HCT116 (cell line): ENCODE measurements around the gene RRBP1. TPM values are rescaled to one million over a fixed set of nuclear protein-coding genes. Genes with fewer than 3 reads are reported as not detected.
A peak's percentile ranks its signal among the peaks of the same experiment; 100 is the strongest.

ENCODE experiments used
- ATAC-seq: fragments of 200-7000 bp; cut with Tn5 transposase; 2 replicates; pipeline ENCODE4 v1.9.1; 2020; ENCODE audit warnings: mild to moderate bottlenecking, moderate library complexity
- BruUV-seq: library from RNA; stranded (reverse); fragments of 400-500 nt; replicated peaks from 2 replicates; lab custom pipeline; 2021; lab: Mats Ljungman, UMichigan
- CTCF ChIA-PET: fragments of 300-600 bp; sonication (Branson Sonifier 250); formaldehyde crosslinking; loops from one replicate; lab custom pipeline; 2021; ENCODE audit warnings: antibody characterized with exemption; lab: Charles Lee
- POLR2A ChIA-PET: fragments of 300-600, 350-600 bp; sonication (Branson Sonifier 250); formaldehyde crosslinking; loops from one replicate; lab custom pipeline; 2021; ENCODE audit warnings: antibody characterized with exemption; lab: Charles Lee
- RAD21 ChIA-PET, 2 experiments: fragments of 300-600 bp; sonication (Branson Sonifier 250); formaldehyde crosslinking; loops; one replicate each; lab custom pipeline; 2023; ENCODE audit warnings: low total read pairs in 2 of 2; ENCODE audit not compliant: uncharacterized antibody in 2 of 2, unreplicated experiment in 2 of 2, low non-redundant PET in 1 of 2; lab: Charles Lee
- DNase-seq: peaks from one replicate; pipeline ENCODE4 v3.0.0-alpha.2; 2010; ENCODE audit warnings: low read depth, low spot score
- H2AFZ ChIP-seq: fragments of 200-600 bp; shearing (Covaris generic), sonication (generic); 2 replicates; pipeline ENCODE4 v1.6.1; 2017; ENCODE audit warnings: low read depth, mixed run types, mixed read lengths, antibody characterized with exemption, low read length; ENCODE audit not compliant: poor library complexity, severe bottlenecking
- H3K27ac ChIP-seq: 2 replicates; pipeline ENCODE4 v1.5.1; 2012; ENCODE audit warnings: low read depth, low read length
- H3K27me3 ChIP-seq: fragments of 200-600 bp; sonication (generic); 2 replicates; pipeline ENCODE4 v1.6.1; 2016; ENCODE audit warnings: mixed run types, low read length, mixed read lengths; ENCODE audit not compliant: insufficient read depth
- H3K36me3 ChIP-seq, 2 experiments: fragments of 200-500 bp in 1 of 2; fragments of 200-600 bp in 1 of 2; sonication (Bioruptor generic) in 1 of 2; sonication (generic) in 1 of 2; 2 replicates each; pipeline versions ENCODE4 v1.5.1 to v1.6.1; 2014 to 2016; ENCODE audit warnings: low read length in 2 of 2, inconsistent platforms in 1 of 2, mixed read lengths in 1 of 2, mixed run types in 1 of 2; ENCODE audit not compliant: insufficient read depth in 2 of 2, control insufficient read depth in 1 of 2
- H3K4me1 ChIP-seq, 2 experiments: fragments of 200-600 bp in 1 of 2; sonication (generic) in 1 of 2; 2 replicates each; pipeline versions ENCODE4 v1.5.1 to v1.6.1; 2012 to 2017; ENCODE audit warnings: low read length in 2 of 2, inconsistent platforms in 1 of 2, mild to moderate bottlenecking in 1 of 2, mixed read lengths in 1 of 2, mixed run types in 1 of 2, moderate library complexity in 1 of 2; ENCODE audit not compliant: insufficient read depth in 2 of 2, control insufficient read depth in 1 of 2
- H3K4me2 ChIP-seq: fragments of 200-600 bp; sonication (generic); 2 replicates; pipeline ENCODE4 v1.6.1; 2017; ENCODE audit warnings: mixed run types, low read length, mixed read lengths
- H3K4me3 ChIP-seq, 2 experiments: fragments of 200-600 bp in 1 of 2; sonication (generic) in 1 of 2; replicated peaks in 1 of 2; 2 replicates each; pipeline ENCODE4 v1.5.1; 2011 to 2016; ENCODE audit warnings: low read length in 2 of 2, control low read depth in 1 of 2, low read depth in 1 of 2, mild to moderate bottlenecking in 1 of 2, mixed read lengths in 1 of 2, mixed run types in 1 of 2
- H3K79me2 ChIP-seq: fragments of 200-600 bp; sonication (generic); 2 replicates; pipeline ENCODE4 v1.6.1; 2017; ENCODE audit warnings: mild to moderate bottlenecking, mixed run types, low read length, moderate library complexity, mixed read lengths; ENCODE audit not compliant: insufficient read depth
- H3K9ac ChIP-seq: fragments of 200-600 bp; sonication (generic); 2 replicates; pipeline ENCODE4 v1.6.1; 2016; ENCODE audit warnings: low read length, mixed read lengths
- H3K9me2 ChIP-seq: fragments of 200-600 bp; sonication (generic), shearing (Covaris generic); 2 replicates; pipeline ENCODE4 v1.6.1; 2017; ENCODE audit warnings: mixed run types, mild to moderate bottlenecking, moderate library complexity; ENCODE audit not compliant: insufficient read depth
- H3K9me3 ChIP-seq, 2 experiments: fragments of 200-500 bp in 1 of 2; fragments of 200-600 bp in 1 of 2; sonication (Bioruptor generic) in 1 of 2; sonication (generic) in 1 of 2; 2 replicates each; pipeline ENCODE4 v1.6.1; 2014 to 2017; ENCODE audit warnings: low read length in 2 of 2, mixed read lengths in 2 of 2, inconsistent platforms in 1 of 2, low read depth in 1 of 2, mild to moderate bottlenecking in 1 of 2, mixed run types in 1 of 2, moderate library complexity in 1 of 2; ENCODE audit not compliant: control insufficient read depth in 1 of 2, insufficient read depth in 1 of 2
- H4K20me1 ChIP-seq: fragments of 200-600 bp; sonication (generic), shearing (Covaris generic); 2 replicates; pipeline ENCODE4 v1.6.1; 2017; ENCODE audit warnings: mixed run types, mild to moderate bottlenecking, moderate library complexity; ENCODE audit not compliant: insufficient read depth
- ATF3 ChIP-seq: IDR thresholded peaks from 2 replicates; pipeline ENCODE4 v1.6.1; 2012
- CBX3 ChIP-seq: IDR thresholded peaks from 2 replicates; pipeline ENCODE4 v1.6.1; 2012; ENCODE audit warnings: low read depth
- EGR1 ChIP-seq: IDR thresholded peaks from 2 replicates; pipeline ENCODE4 v1.6.1; 2012; ENCODE audit warnings: low read depth
- ELF1 ChIP-seq: IDR thresholded peaks from 2 replicates; pipeline ENCODE4 v1.6.1; 2012; ENCODE audit warnings: low read depth, borderline replicate concordance
- EZH2 ChIP-seq: fragments of 200-600 bp; sonication (generic); IDR thresholded peaks from 2 replicates; pipeline ENCODE4 v1.6.1; 2017; ENCODE audit warnings: antibody characterized with exemption, mixed run types
- EZH2phosphoT487 ChIP-seq: fragments of 200-600 bp; IDR thresholded peaks from 2 replicates; pipeline ENCODE4 v1.6.1; 2018; ENCODE audit warnings: antibody characterized with exemption, borderline replicate concordance
- FOSL1 ChIP-seq: IDR thresholded peaks from 2 replicates; pipeline ENCODE4 v1.6.1; 2012; ENCODE audit warnings: low read depth
- JUND ChIP-seq: IDR thresholded peaks from 2 replicates; pipeline ENCODE4 v1.6.1; 2012
- POLR2A ChIP-seq: IDR thresholded peaks from 2 replicates; pipeline ENCODE4 v1.7.0; 2011; ENCODE audit warnings: borderline replicate concordance; ENCODE audit not compliant: insufficient read depth, insufficient read length; ENCODE audit errors: extremely low read depth
- REST ChIP-seq: IDR thresholded peaks from 2 replicates; pipeline ENCODE4 v1.6.1; 2012; ENCODE audit warnings: low read depth
- SIN3A ChIP-seq: IDR thresholded peaks from 2 replicates; pipeline ENCODE4 v1.6.1; 2012; ENCODE audit warnings: low read depth
- SP1 ChIP-seq: IDR thresholded peaks from 2 replicates; pipeline ENCODE4 v1.6.1; 2012; ENCODE audit warnings: low read depth
- SRF ChIP-seq: IDR thresholded peaks from 2 replicates; pipeline ENCODE4 v1.6.1; 2012; ENCODE audit warnings: low read depth
- ZFX ChIP-seq: fragments of 450-650 bp; IDR thresholded peaks from 2 replicates; pipeline ENCODE4 v1.6.1; 2017
- intact Hi-C: fragments of 100-400 bp; cut with micrococcal nuclease; formaldehyde crosslinking; loops from 2 replicates; pipeline ENCODE4 v1.10.0; 2022
- total RNA-seq: library from RNA; stranded (reverse); gene quantifications from one replicate; pipeline ENCODE4 v1.2.1, GENCODE V29; 2021; ENCODE audit not compliant: unreplicated experiment
- TF ChIP-seq, protein P1 (sequence below), 3 experiments: fragments of 200-600 bp in 1 of 3; sonication (generic) in 1 of 3; IDR thresholded peaks in 2 of 3; conservative IDR thresholded peaks in 1 of 3; 2 replicates each; pipeline ENCODE4 v1.5.1; 2012 to 2017; ENCODE audit warnings: low read depth in 2 of 3, low read length in 2 of 3, antibody characterized with exemption in 1 of 3, borderline replicate concordance in 1 of 3, control low read depth in 1 of 3, mild to moderate bottlenecking in 1 of 3, mixed read lengths in 1 of 3, mixed run types in 1 of 3, moderate library complexity in 1 of 3; ENCODE audit not compliant: insufficient read depth in 1 of 3
- TF ChIP-seq, protein P2 (sequence below): IDR thresholded peaks from 2 replicates; pipeline ENCODE4 v1.6.1; 2011; ENCODE audit warnings: mild to moderate bottlenecking, low read length, moderate library complexity; ENCODE audit not compliant: insufficient replicate concordance; ENCODE audit errors: extremely low read depth

RRBP1 gene
- total RNA-seq, 1 experiment from 2014 or later: 123 TPM

- peak overlapping the region; percentile 93 for H3K9ac ChIP-seq
- no peaks in the 10 kb centered on the region for H3K9me3 ChIP-seq
- intact Hi-C loops: no loop called here
- H4K20me1 ChIP-seq: peaks cover 22% of the 10 kb centered on the region; the same call in 1 of the 2 replicates
- POLR2A ChIA-PET: interaction anchor here (1.1 to 2.1 kb wide), 4 partner anchors 9 to 35 kb away, joined by 3 to 38 read pairs (median 12); no protein-coding TSS in a partner anchor
- DNase-seq (no peak), ATAC-seq (no peak)
- no TSS peak for BruUV-seq
- CTCF ChIA-PET: interaction anchor here (1.5 kb wide), 1 partner anchor 14 kb away, joined by 3 read pairs; no protein-coding TSS in a partner anchor
- peak overlapping the region; percentile 98; the same call in 1 of the 2 replicates for H3K27ac ChIP-seq
- RAD21 ChIA-PET: no interaction called here
- H3K79me2 ChIP-seq: peaks cover 69% of the 10 kb centered on the region
- peaks cover 29 to 41% of the 10 kb centered on the region in 2 experiments for H3K4me1 ChIP-seq
- peak overlapping the region; percentile 85 for H3K4me2 ChIP-seq
- no peaks in the 10 kb centered on the region for H3K9me2 ChIP-seq
- no peaks in the 10 kb centered on the region for H3K27me3 ChIP-seq
- TF ChIP-seq ATF3 (no peak), CBX3 (no peak), FOSL1 (no peak), SP1 (no peak), ELF1 (no peak), EZH2phosphoT487 (no peak), EGR1 (no peak), EZH2 (no peak), SIN3A (no peak), JUND (no peak), ZFX (no peak), POLR2A (no peak), REST (no peak), SRF (no peak)
- TF ChIP-seq, protein P1, sequence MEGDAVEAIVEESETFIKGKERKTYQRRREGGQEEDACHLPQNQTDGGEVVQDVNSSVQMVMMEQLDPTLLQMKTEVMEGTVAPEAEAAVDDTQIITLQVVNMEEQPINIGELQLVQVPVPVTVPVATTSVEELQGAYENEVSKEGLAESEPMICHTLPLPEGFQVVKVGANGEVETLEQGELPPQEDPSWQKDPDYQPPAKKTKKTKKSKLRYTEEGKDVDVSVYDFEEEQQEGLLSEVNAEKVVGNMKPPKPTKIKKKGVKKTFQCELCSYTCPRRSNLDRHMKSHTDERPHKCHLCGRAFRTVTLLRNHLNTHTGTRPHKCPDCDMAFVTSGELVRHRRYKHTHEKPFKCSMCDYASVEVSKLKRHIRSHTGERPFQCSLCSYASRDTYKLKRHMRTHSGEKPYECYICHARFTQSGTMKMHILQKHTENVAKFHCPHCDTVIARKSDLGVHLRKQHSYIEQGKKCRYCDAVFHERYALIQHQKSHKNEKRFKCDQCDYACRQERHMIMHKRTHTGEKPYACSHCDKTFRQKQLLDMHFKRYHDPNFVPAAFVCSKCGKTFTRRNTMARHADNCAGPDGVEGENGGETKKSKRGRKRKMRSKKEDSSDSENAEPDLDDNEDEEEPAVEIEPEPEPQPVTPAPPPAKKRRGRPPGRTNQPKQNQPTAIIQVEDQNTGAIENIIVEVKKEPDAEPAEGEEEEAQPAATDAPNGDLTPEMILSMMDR (IDR thresholded peaks at IDR 0.05 in 2 of 3, conservative IDR thresholded peaks at IDR 0.05 in 1 of 3; ENCODE audit: borderline replicate concordance in 1 of 3, insufficient read depth in 1 of 3, low read depth in 2 of 3, low read length in 2 of 3): no peak
- TF ChIP-seq, protein P2, sequence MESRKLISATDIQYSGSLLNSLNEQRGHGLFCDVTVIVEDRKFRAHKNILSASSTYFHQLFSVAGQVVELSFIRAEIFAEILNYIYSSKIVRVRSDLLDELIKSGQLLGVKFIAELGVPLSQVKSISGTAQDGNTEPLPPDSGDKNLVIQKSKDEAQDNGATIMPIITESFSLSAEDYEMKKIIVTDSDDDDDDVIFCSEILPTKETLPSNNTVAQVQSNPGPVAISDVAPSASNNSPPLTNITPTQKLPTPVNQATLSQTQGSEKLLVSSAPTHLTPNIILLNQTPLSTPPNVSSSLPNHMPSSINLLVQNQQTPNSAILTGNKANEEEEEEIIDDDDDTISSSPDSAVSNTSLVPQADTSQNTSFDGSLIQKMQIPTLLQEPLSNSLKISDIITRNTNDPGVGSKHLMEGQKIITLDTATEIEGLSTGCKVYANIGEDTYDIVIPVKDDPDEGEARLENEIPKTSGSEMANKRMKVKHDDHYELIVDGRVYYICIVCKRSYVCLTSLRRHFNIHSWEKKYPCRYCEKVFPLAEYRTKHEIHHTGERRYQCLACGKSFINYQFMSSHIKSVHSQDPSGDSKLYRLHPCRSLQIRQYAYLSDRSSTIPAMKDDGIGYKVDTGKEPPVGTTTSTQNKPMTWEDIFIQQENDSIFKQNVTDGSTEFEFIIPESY: no peak
- peak overlapping the region; percentile 71 to 90 for H3K4me3 ChIP-seq
- no peak overlapping the region for H2AFZ ChIP-seq
- peaks cover 0 to 6% of the 10 kb centered on the region in 2 experiments; a peak in 2 of 4 replicates for H3K36me3 ChIP-seq
Measured at GRCh38 chr20:17571153-17571527, 110.9 kb downstream of the RRBP1 start.
